GM21447 (cell line): ENCODE measurements around the gene EPG5.
"Not testable (repeated sequence)": the region's sequence is repeated elsewhere in the genome, so short reads cannot be mapped to it uniquely, and the experiment has no call there.

Source experiments
- ATAC-seq: cut with Tn5 transposase; IDR thresholded peaks from one replicate; pipeline ENCODE4 v1.9.1; 2021; ENCODE audit not compliant: unreplicated experiment

EPG5 gene

DNA sequence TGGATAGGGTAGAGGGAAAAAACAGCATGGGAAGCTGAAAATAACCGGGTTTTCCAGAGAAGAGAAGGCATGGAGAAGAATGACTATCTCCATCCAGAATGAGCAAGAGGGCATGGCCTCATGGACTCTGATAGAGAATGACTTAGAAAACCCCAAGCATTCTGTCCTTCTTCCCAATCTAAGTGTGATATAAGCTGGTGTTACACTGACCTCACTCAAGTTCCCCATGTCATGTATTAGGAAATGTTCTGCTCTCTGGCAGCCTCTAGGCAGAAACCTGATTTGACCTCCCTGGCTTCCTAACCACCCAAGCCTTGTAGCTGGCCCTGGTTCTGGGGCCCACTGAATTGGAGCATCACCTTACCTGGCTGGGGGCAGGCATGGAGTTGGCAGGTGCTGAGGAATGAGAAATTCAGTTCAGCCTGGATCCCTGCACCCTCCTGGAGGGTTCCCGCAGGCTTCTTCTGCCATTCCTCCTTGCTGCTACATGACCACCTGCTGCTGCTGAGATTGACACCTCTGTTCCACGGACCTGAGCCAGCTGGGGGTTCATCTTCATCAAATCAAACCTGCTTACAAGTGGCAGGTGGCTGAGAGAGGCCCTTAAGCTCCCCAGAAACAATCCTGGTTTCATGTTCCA lies 146.9 kb downstream of the EPG5 start:
- ATAC-seq: no peak

DNA sequence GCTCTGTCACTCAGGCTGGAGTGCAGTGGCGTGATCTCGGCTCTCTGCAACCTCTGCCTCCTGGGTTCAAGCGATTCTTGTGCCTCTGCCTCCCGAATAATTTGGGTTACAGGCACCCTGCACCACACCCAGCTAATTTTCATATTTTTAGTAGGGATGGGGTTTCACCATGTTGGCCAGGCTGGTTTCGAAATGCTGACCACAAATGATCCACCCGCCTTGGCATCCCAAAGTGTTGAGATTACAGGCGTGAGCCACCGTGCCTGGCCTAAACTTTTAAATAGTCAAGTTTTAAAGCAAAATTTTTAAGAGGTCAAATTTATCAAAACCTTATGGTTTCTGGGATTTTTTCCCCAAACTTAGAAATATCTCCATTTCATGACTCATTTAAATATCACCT lies 148.4 kb downstream of the EPG5 start:
- ATAC-seq: not testable (repeated sequence)

DNA sequence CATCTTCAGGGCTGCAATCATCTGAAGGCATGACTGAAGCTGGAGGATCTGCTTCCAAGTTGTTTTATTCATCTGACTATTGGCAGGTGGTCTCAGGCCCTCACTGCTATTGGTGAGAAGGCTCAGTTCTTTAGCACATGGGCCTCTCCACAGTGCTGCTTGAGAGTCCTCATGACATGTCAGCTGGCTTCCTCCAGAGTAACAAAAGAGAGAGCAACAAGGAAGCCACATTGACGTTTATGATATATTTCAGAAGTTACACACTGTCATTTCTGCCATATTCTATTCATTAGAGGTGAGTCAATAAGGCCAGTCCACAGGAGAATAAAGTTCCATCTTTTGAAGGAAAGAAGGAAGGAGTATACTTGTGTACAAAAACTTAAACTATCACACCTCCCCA lies 149.6 kb downstream of the EPG5 start:
- ATAC-seq: no peak

DNA sequence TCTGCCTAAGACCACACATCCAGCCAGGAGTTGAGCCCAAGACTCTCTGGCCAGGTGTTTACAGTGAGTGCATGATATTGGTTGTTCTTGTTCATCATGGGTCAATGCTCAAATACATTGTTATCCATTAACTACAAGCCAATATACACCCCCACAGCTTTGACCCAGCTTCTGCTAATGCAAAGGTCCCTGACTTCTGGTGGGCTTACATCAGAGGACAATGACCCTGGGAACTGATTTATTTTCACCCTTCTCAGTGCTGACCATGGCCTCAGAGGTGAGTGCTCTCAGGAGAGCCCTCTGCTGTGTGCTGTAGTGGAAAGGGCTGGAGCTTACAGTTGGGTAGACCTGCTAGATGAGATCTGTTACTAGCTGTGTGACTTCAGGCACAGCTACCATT lies 152.4 kb downstream of the EPG5 start:
- ATAC-seq: not testable (repeated sequence)

DNA sequence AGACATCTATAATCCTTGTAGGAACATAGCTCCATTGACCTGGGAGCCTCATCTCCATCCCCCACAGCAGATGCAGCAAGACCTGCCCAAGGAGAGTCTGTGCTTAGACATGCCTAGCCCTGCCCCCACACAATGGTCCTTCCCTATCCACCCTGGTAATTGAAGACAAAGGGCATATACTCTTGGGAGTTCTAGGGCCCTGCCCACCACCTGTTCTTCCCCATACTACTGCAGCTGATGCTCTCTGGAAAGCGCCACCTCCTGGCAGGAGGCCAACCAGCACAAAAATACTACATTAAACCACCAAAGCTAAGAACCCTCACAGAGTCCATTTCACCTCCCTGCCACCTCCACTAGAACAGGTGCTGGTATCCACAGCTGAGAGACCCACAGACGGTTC lies 160.0 kb downstream of the EPG5 start:
- not testable (repeated sequence) for ATAC-seq

DNA sequence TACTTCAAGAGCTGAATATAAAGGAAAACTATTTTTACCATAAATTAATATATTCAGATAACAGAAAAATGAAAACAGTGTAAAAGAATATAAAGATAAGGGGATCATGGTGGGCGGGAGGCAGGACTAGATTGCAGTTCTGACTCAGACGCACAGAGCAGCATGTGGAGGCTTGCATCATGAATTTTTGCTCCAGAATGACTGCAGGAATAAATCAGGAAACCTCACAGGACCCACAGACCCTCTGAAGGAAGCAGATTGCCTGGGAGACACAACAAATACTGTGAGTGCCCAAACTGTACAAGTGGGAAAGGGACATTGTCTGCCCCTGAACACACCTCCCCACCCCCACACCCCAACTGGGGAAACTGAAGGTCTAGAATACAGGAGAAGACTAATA lies 160.9 kb downstream of the EPG5 start:
- no peak for ATAC-seq

DNA sequence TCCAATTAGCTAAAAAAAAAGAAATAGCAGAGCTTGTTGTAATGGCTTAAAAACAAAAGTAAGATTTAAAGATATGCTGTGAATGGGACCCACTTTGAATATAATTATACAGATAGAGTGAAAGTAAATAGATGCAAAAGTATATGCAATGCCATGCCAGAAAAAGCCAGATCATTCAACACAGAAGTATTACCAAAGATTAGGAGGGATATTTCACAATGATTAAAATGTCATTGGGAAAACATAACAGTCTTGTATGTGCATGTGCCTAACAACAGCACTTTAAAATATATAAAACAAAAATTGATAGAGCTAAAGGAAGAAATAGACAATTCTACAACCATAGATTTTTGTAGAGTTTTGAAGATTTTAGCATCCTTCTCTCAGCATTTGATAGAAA lies 161.6 kb downstream of the EPG5 start:
- ATAC-seq: no peak

DNA sequence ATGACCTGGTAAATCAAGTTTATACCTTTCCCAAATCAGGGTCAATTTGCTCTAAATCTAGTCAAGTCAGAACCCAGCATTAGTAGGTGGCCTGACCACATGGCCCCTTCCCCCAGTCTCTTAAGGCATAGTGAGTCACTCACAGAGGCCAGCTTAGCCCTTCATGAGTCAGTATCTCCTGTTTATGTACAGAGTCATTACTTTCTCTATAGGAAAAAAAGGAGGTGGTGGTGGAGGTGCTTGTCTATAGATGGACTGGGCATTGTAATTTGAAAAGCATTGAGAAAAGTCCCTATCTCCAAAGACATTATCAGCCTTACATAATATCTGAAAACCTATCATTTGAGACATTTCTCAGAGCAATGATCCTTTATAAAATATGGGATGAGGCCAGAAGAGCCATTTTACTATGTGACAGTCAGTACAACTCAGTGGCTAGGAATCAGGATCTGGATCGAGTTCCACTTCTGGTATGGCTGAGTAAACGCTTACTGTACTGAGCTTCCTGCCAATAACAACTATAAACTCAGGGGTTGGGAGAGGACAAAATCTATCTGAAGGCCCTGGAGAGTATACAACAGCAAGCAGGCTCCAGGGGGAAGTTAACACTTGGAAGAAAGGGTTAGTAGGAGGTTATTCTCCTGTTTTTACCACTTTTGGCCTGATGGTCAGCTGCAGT lies 164.2 kb downstream of the EPG5 start:
- ATAC-seq: no peak

DNA sequence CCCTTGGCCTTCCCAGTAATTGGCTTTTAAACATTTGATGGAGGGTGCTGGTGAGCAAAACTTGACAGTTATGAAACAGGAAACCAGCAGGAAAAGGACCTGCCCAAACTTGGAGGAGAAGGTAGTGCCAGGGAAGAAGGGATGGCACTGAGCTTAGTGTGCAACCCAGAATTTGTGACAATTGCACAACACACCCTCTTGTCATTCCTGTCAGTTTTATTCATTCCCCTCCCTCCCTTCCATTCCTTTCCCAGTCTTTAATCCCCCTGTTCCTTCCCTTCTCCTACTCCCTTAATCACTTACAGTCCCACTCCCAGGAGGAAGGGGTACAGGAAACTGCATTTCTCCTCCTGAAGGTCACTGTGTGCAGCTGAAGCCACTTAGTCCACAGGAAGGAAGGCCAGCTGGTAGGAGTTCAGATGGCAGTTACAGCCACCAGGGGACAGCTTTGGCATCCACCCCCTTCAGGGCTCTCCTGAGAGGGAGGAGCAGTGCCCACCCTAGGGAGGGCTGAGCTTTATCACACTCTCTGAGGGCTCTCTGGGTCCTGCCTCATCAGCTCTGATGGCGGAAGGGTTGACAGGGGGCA lies 165.6 kb downstream of the EPG5 start:
- no peak for ATAC-seq
